ENCODE measurements around the gene CPE. TPM values are rescaled to one million over a fixed set of nuclear protein-coding genes. Genes with fewer than 3 reads are reported as not detected.
"Not testable (repeated sequence)": the region's sequence is repeated elsewhere in the genome, so short reads cannot be mapped to it uniquely, and the experiment has no call there.

The CPE gene
- 18.5 and 21.4 TPM in 2 replicates for total RNA-seq (2014; rRNA removed; shearing (Covaris generic))

GRCh38 chr4:165378745-165379677 lies at the start of gene CPE:
TSS of gene CPE (plus strand) at chr4:165379008. CDS start at chr4:165379222, 214 bp downstream.
- peak; percentile 41 for DNase-seq (ENCODE audit: low spot score)

DNA sequence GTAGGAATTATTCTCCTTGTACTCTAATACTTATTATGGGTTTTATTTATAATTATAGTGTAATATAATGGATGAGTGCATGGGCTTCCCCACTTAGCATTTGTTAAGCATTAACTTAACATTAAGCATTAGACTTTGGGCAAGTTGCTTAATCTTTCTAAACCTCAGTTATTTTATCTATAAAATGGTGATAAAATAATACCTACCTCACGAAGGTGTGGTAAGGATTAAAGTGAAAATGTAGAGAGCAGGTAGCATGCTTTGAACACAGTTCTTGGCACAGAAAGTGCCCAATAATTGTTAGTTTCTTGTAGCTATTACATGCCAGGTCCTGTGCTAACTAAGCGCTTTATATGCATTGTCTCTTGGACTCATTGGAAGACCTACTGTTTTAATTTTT lies 48.7 kb upstream of the CPE start:
- no peak for DNase-seq (ENCODE audit: low spot score)

GRCh38 chr4:165330666-165331065 lies 48.1 kb upstream of the CPE start:
- DNase-seq (ENCODE audit: low spot score) = no peak

- DNase-seq (ENCODE audit: low spot score) = no peak
Observed at GRCh38 chr4:165331359-165331758, 47.4 kb upstream of the CPE start.

- DNase-seq (ENCODE audit: low spot score) = no peak
Observed at GRCh38 chr4:165331823-165332222, 47.0 kb upstream of the CPE start.

- no peak for DNase-seq (ENCODE audit: low spot score)
Observed at GRCh38 chr4:165332502-165332901, 46.3 kb upstream of the CPE start.

GRCh38 chr4:165335163-165335703 lies 43.6 kb upstream of the CPE start:
- DNase-seq (ENCODE audit: low spot score) = no peak

DNA sequence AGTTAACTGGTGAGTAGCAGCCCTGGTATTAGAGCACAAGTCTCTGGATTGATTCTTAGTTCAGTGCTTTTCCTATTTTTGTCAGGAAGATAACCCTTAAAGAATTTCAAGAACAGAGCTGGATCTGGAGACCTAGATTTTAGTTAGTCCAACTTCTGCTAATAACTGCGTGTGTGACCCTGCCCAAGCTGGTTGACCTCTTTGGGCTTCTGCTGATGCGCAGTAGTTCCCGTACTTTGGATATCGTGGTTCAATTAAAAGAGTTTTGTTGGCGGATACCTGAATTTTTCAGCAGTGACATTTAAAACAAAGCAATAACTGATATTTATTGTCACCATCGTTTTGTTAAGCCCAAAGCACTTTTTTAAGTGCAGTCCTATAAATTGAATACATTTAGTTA lies 42.1 kb upstream of the CPE start:
- no peak for DNase-seq (ENCODE audit: low spot score)

DNA sequence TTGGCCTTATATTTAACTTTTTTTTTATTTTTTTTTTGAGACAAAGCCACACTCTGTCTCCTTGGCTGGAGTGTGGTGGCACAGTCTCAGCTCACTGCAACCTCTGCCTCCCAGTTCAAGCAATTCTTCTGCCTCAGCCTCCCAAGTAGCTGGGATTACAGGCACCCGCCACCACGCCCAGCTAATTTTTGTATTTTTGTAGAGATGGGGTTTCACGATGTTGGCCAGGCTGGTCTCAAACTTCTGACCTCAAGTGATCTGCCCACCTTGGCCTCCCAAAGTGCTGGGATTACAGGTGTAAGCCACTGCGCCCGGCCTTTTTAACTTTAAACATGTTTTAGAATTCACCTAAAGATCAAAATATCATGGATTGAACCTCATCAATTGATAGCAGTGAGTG lies 36.5 kb upstream of the CPE start:
- not testable (repeated sequence) for DNase-seq (ENCODE audit: low spot score)

GRCh38 chr4:165343353-165344191 lies 35.2 kb upstream of the CPE start:
- DNase-seq (ENCODE audit: low spot score) = no peak

DNA sequence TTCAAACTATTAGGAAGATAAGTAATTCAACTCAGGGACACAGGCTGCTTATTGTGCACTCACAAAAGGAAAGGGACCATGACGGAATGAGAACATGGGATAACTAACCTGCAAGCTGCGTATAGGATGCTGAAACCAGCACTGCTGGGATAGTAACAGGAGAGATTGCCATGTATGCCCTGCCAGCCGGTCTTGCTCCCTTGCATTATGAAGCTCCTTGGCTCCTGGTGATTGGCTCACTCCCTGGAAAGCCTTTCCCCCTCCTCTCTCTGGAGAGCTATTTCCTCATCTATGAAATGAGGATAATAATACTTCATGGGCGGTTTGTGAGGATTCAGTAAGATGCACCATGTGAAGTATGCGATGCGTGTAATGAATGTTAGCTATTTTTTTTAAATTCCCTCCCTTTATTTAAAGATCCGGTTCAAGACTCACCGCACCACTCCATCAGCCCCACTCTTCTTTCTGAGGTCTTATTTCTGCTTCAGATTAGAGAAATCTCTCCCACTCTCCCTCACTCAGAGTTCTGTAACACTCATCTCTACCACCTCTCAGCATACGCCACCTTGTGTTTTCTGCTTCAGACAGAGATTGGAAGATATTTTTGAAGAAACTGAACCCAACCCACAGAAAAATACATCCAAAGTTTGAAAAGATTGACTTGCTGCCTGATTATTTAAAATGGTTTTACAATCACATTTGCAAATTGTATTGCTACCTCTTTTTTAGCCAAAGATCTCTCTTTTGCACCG lies 33.0 kb upstream of the CPE start:
- no peak for DNase-seq (ENCODE audit: low spot score)

DNA sequence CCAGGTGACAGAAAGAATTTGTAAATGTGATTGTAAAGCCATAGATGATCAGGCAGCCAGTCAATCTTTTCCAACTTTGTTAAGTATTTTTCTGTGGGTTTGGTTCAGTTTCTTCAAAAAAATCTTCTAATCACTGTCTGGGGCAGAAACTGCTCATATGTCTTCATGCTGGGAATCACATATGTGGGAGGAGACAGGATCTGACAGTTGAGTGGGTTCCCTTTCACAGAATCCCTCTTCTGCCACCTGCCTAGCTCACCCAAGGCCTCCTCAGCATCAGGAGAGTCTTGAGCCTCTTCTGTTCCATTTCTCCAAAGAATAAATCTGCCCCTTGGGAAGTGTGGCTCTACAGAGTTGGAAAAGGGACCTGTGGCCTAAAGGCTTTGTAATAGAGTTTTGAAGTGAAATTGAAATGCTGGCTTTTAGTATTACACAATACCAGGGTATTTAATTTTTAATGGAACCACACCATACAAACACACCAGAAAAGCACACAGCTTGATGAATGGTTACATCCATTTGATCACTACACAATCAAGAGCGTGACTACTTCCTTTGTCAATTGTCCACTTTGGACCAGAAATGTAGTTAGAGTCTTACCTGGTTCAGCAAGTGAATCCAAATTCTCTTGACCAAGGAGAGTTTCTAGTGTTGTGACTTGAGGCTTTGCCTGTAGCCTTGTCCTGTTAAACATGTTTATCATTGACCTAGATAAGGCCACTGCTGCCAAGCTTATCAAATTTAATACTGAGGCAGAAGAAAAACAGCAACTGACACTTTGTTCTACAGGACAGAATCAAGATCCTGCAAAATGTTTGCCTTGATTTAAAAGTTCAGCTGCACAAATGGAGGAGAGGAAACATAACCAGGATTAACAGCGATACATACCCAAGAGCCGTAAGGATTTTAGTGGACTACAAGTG lies 30.9 kb upstream of the CPE start:
- no peak for DNase-seq (ENCODE audit: low spot score)

GRCh38 chr4:165351359-165352130 lies 27.3 kb upstream of the CPE start:
- DNase-seq (ENCODE audit: low spot score) = no peak

- peak; percentile 55 for DNase-seq (ENCODE audit: low spot score)
Observed at GRCh38 chr4:165355900-165356300, 22.9 kb upstream of the CPE start.

GRCh38 chr4:165359506-165359905 lies 19.3 kb upstream of the CPE start:
- DNase-seq (ENCODE audit: low spot score) = no peak

DNA sequence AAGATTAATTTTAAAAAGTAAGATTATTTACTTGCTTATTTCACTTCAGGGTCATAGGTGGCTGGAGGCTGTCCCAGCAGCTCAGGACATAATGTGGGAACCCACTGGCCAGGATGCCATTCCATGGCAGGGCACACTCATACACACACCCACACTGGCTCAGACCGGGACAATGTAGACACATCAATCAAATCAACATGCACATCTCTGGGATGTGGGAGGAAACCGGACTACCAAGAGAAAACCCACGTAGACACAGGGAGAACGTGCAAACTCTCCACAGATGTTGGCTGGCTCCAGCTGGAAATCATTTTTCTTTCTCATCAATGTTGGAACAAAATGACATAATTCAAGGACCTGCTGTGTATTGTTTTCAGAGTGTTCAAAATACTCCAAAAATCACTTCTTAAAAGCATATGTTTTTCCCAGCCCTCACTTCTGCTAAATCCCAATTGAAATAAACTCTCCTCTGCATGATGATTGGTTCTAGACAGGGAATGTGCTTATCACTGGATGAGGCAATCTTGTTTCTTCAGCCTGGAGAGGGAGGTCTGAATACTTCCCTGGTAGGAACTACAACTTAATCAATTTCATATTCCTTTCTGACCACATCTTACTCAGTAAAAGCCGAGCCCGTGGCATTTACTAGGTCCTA lies 18.6 kb upstream of the CPE start:
- no peak for DNase-seq (ENCODE audit: low spot score)

- DNase-seq (ENCODE audit: low spot score) = no peak
Observed at GRCh38 chr4:165360985-165361670, 17.7 kb upstream of the CPE start.

- no peak for DNase-seq (ENCODE audit: low spot score)
Observed at GRCh38 chr4:165361810-165362209, 17.0 kb upstream of the CPE start.
